Stimulated activated CD8-positive, alpha-beta memory T cell treated with anti-CD3 and anti-CD28 coated beads, Interleukin-12 subunit alpha, Interleukin-12 subunit beta, amount 100 ng/mL, for 24 hours (primary cell): ENCODE measurements around the gene C16orf89.
"Not testable (repeated sequence)": the region's sequence is repeated elsewhere in the genome, so short reads cannot be mapped to it uniquely, and the experiment has no call there.

Experiments
- DNase-seq: peaks from one replicate; pipeline ENCODE4 v3.0.0-alpha.2; 2020; ENCODE audit errors: extremely low read depth

C16orf89 gene, protein sequence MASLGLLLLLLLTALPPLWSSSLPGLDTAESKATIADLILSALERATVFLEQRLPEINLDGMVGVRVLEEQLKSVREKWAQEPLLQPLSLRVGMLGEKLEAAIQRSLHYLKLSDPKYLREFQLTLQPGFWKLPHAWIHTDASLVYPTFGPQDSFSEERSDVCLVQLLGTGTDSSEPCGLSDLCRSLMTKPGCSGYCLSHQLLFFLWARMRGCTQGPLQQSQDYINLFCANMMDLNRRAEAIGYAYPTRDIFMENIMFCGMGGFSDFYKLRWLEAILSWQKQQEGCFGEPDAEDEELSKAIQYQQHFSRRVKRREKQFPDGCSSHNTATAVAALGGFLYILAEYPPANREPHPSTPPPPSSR

DNA sequence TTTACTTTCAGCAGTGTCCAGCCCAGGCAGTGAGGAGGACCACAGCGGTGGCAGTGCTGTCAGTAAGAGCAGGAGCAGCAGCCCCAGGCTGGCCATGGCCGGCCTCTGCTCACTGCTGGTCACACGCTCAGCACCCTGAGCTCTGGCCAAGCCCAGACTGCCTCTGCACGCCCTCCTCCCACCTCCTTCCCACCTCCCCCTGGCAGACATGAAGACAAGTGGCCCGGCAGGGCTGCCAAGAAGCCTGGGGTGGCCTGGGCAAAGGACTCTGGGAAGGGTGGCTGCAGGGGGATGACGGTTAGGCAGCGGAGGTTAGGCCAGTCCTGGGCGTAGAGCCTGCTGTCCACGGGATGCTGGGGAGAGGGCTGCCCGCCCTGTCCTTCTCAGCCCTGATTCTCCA lies at the start of gene C16orf89:
Gene C16orf89, minus strand, starts transcription at position 144 of the 400 bp plus-strand sequence. Its CDS starts 48 bp downstream, at position 96.
- DNase-seq = no peak

DNA sequence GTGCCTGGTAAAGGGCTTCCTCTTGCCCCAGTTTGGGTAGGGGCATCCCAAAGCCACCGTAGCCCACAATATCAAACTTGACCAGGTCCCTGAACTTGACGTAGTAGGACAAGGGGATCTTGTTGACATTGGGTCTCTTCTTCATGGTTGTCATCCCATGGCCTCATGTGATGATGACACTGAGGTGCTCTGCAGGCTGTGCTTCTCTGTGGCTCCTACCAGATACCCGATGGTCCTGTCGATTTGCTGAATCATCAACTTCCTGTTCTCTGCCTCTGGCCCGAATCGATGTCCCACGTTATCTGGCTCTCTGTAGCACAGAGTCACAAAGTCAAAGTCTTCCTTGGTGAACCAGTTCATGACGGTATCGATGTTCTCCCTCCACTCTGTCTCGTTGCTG lies 45.2 kb upstream of the C16orf89 start:
- DNase-seq = not testable (repeated sequence)

DNA sequence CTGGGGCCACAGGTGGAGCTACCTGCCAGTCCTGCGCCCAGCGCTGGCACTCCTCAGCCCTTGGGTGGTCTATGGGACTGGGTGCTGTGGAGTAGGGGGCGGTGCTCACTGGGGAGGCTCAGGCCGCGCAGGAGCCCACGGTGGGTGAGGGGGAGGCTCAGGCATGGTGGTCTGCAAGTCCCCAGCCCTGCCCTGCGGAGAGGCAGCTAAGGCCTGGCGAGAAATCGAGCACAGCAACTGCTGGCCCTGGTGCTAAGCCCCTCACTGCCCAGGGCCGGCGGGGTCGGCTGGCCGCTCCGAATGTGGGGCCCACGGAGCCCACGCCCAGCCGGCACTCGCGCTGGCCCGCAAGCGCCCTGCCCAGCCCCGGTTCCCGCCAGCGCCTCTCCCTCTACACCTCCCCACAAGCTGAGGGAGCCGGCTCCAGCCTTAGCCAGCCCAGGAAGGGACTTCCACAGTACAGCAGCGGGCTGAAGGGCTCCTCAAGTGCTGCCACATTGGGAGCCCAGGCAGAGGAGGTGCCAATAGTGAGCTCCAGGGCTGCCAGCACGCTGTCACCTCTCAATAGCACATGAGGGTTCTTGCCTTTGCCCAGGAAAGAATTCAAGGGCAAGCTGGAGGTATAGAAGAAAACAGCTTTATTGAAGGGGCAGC lies 42.9 kb upstream of the C16orf89 start:
- DNase-seq = no peak

DNA sequence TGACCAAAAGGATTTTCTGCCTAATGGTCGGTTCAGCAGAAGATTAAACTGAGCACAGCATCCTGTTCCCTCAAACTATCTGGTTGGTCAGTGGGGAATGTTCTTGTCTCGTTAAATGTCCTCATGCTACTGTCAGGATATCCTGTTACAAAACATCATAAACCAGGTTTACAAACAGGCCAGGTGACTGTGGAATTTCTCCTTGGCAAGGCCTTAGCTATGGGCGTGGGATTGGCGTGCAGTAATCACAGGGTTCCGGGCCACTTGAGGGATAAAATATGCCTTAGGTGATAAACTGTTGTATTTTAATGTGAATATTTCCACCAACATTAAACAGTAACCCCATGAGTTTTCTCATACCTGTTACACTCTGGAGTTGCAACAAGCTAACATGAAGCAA lies 39.3 kb upstream of the C16orf89 start:
- DNase-seq = not testable (repeated sequence)

DNA sequence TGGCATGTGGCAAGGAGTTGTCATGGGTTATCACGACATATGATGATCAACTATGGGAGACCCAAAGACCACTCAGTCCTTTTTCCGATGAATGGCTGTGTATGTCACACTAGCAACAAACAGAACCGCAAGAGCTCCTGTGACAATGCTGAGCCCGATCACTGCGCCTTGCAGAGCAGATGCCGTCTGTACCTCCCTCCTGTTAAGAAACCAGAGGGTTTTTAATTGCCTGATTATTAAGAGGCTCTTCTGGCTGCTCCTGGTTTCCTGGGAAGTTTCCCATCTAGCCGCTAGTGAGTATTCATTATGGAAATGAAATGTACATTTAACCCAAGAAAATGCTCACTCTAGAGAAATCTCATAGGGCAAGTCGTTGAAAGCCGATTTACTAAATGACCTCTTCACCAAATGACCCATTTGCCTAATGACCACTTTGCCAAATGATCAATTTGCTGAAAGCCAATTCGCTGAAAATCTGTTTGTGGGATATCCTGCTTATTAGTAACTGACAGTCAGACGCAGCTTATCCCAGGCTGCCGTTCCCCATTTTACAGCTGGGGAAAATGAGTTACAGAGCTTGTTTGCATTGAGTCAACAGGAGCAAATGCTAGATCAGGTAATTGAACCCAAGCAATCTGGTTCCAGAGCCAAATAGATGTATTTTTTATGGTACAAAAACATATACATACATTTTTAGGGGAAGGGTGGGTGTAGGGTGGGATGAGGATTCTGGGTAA lies 37.7 kb upstream of the C16orf89 start:
- DNase-seq = not testable (repeated sequence)

DNA sequence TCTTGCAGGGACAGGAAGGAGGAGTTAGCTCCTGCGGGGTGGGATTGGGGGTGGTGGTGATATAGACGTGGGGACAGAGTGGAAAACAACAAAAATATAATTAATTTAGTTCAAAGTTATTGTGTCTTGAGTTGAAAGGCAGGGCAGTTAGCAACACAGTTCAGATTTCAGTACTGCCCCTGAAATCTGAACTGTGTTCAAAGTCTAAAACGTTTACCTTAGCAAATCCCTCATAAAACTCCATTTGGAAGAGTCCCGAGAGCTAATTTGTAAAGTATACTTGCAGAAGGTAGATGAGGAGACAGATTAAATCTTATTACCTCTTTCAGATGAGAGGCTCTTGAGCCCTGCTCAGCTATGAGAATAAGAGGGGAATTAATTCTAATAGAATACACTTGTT lies 33.4 kb upstream of the C16orf89 start:
- not testable (repeated sequence) for DNase-seq

DNA sequence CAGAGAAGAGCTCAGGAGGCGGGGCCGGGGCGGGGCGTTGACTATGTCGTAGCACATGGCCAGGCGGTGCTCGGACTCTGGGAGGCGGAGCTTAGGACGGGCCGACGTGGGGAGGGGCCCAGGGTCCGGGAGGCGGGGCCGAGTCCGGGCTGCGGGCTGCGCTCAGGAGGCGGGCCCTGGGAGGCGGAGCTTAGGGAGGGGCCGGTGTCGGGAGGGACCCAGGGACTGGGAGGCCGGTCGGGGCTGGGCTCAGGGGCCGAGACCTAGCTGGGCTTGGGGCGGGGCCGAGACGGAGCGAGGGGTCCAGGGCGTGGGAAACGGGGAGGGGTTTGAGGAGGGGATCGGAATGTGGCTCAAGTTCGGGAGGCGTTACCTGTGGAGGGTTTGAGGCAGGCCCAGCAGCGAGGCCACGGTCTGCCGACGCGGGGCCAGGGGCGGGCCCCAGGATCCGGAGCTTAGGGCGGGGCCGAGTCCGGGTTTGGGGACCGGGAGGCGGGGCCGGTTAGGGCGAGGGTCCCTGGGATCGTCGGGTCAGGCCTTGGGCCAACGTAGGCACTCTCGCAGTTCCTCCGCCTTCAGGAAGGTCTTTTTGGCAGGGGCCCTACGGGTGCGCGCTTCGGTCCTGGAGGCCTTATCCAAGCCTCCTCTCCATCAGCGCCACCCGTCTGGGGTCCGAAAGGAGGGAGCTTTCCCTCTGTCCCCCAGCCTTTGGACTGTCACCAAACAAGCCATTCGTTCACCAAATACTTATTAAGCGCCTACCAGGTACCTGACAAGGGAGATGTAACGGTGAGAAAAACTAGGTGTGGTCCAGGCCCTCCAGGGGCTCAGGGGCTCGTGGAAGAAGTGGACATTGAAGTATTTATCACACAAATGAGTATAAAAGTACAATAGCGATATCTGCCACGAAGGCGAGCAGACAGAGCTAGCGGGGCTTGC lies 32.7 kb upstream of the C16orf89 start:
- not testable (repeated sequence) for DNase-seq

DNA sequence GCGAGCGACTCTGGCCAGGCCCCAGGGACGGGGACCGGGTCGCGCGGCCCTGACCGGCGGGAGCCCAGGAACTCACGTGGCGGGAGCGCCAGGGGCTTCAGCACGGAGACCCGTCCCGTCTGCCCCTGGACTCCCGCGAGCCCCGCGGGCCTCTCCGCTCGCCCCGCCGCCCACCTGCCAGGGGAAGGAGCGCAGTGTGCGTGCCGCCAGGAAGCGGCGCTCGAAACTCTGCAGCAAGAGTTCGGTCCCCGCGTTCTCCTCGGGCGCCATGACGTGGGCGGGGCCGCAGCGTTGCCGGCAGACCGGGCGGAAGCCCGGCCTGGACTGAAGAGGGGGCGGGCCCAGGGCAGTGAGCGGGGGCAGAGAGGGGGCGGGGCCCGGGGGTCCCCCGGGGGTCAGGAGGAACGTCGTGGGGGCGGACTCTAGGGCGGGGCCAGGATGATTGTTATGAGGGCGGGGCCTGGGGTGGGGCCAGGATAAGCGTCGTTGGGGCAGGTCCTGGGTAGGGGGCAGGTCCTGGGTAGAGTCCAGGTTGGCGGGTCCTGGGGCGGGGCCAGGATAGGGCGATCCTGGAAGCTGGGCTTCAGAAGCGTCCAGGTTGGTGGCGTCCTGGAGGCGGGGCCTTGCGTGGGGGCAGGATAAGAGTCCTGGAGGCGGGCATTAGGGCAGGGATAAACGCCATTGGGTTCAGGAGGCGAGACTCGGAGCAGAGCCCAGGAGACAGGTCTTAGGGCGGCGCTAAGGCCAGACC lies 31.9 kb upstream of the C16orf89 start, which contains the start of gene EEF2KMT:
Gene EEF2KMT, minus strand, starts transcription at position 326 of the 751 bp plus-strand sequence. Its CDS starts 56 bp downstream, at position 270.
- DNase-seq = peak; percentile 89

DNA sequence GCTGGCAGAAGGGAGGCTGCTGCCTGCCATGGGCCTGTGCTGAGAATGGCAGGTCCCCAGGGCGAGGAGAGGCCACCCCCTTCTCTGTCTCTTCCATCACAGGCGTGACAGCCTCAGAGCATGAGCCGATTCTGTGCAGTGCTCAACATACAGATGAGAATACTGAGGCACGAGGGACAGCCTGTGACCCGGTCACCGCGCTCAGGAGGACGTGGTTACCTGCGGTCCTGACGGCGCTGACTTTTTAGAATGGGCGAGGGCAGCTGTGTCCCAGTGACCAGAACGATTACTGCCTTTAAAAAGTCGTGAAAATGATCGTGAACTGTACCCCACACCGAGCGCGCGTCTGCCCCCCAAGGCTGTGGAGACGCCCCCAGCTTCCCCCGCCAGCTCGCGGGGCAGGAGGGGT lies 31.3 kb upstream of the C16orf89 start:
- DNase-seq = not testable (repeated sequence)

DNA sequence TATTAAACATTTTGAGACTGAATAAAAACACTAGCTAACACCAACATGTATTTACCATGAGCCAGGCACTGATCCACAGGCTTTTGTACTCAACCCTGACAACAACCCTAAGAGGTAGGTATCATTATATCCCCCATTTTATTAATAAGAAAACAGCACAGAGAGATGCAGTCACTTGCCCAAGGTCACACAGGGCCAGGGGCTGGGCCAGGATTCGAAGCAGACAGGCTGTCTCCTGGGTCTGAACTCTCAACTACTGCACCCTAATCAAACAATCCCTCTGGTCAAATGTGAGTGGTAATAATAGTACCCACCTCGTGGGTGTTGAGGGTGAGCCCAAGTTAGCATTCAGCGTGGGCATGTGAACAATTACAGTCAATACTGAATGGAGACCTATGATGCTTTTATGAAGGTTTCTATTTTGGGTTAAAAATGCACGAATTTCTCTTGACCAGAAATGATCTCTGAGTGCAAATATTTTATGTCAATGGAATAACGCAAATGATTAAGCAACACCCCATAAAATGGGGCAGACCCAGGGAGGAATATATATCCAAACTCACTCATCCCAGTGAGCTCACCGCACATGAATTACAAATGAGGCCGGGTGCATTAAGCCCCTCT lies 30.8 kb upstream of the C16orf89 start:
- DNase-seq = not testable (repeated sequence)

DNA sequence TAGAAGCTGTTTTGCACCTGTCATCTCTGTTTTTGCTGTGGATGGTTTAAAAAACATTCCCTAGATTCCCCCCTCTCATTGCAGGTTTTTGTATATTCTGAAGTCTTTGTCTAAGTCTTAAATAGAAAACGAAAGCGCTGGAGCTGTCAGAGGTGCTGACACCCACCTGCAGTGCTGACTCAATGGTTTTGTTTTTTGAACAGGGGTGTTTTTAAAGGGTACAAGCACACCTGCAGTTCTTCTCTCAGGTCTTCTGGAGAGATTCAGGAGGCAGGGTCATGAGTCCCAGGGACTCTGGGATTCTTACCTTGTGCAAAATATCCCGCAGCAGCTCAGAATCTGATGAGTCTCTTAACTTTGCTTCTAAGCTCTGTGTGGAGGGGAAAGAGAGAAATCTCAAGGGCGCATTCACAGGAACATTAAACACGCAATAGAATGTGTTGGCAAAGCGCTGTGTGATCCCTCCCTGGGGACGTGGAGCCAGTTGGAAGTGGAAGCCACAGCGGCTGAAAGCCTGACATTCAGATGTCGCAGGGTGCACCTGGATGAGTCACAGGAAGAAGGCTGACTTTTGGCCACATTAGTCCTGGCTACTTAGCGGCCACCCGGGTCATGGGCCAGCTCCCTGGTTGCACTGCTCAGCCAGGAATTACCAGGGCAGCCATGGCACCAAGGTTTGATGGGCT lies 29.5 kb upstream of the C16orf89 start:
- DNase-seq = not testable (repeated sequence)

DNA sequence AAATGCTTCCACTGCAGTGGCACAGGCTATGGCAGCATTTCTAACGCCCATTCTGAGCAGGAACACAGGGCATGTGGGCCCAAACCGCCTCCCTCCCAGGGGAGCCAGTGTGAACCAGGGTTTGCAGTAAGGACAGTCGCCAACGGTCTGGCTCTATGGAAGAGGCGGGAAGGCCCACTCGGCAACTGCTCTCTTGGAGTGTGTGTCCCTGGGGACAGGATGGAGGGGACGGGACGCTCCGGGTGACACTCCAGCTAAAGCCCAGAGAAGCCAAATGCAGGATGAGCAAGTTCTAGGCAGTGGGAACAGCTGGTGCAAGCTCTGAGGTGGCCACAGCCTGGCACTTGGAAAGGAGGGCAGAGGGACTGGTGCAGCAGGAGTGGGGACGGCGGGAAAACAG lies 28.0 kb upstream of the C16orf89 start:
- not testable (repeated sequence) for DNase-seq

DNA sequence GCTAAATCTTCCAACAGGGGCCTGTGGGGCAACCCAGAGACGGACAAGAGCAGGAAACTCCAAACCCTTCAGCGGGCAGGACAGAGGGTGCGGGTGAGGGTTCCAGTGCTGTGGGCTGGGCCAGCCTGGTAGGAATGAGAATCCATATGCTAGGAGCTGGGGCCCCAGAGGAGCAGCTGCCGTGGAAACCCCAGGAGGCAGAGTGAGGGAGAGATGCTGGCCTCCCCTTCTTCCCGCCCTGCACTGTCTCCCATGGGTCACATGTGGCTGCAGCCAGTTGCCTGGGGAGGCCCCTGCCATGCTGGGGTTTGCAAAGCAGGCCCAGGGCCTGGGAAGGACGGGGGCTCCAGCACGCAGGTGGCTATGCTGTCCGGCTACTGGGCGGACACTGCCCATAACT lies 27.3 kb upstream of the C16orf89 start:
- not testable (repeated sequence) for DNase-seq

DNA sequence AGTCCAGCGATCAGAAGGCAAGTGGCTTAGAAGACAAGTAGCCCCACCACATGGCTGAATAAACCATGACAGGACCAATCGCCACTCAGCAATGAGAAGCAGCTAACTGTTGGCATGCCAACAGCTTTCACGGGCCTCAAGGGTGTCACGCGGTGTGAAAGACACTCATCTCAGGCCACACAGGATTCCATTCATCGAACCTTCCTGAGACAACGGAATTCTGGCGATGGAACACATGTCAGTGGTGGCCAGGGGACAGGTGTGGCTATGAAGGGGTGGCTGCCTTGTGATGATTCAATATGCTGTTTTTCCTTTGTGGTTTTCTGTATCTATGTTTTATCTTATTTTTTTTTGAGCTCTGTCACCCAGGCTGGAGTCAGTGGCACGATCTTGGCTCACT lies 24.8 kb upstream of the C16orf89 start:
- DNase-seq = not testable (repeated sequence)

DNA sequence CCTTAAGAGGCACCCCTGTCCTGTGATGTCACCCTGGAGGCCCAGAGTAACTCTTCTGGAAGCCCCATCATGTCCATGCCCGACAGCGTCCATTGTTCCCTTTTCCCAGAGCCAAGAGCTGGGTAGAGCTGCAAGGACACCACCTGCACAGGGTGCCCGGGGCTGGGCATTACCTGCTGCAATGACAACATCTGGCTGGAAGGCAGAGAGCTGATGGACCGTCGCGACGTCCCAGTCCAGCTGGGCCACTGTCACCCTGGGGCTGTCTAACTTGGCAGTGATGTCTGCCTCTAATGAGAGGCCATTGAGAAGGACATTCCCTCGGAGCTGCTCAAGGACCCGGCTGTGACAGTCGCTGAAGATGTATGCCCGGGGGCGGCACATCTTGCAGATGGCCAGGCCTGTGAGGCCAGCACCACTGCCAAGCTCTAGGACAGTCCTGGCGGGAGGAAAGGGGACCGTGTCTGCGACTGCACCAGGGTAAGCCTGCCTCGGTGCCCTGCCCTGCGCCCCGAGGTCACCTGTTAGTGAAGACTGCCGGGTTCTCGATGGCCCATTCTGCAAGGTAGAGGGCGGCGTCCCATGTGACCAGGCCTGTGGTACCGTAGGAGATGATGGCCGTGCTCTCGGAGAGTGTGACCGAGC lies 24.3 kb upstream of the C16orf89 start:
- not testable (repeated sequence) for DNase-seq

DNA sequence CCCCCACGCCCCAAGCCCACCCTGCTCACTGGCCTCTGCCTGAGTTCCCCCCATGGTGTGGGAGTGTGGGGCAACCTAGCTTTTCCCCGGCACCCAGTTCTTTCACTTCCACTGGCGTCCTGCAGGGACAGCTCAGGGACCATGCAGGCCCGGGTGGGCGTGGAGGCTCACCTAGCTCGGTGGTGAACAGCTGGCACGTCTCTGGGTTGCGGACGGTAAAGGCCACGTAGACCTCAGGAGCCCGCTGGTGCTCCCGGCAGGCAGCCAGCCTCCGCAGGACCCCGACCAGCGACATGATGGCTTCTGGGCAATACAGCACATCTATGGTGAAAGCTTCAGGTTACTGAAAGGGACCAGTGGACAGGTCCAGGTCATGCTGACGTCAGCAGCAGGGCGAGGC lies 23.2 kb upstream of the C16orf89 start:
- not testable (repeated sequence) for DNase-seq

DNA sequence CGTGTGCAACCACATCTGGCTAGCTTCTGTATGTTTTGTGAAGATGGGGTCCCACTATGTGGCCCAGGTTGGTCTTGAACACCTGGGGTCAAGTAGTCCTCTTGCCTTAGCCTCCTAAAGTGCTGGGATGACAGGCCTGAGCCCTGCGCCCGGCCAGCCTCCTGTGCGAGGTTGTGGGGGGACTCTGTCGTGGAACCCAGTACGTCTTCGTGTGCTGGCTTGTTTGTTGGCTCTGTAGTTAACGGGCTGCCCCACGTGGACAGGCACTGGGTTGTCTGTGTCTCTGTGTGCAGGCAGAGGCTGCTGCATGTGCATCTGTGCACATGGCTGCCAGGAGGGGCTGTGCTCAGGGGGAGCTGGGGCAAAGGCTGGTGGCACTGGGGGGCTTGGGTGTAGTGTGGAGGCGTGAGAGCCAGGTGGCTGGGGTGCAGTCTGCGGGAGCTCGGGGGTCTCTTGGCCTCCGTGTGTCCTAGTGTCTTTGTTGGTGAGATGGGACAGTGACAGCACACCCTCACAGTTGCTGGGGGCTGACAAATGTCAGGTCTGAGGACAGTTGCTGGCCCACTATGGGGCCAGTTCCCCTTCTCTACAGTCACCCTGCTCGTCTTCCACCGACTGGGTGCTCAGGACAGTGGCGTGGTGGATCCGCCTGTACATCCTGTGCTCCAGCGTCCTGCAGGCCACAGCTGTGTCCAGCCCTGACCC lies 22.5 kb upstream of the C16orf89 start:
- not testable (repeated sequence) for DNase-seq

DNA sequence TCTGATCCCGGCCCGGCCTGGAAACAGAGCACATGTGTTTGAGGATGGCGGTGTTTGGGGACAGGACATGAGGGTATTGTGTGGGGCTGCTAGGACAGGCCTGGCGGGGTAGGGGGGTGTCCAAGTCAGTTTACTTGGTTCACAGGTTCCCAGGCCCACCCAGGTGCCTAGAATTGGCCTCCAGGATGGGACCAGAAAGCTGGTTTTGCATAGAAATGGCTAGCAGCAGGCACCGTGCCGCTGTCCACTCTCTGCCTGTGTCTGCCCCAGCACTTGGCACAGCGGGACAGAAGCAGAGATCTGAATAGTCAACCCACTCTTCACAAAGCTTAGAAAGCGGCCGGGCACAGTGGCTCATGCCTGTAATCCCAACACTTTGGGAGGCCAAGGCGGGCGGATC lies 20.0 kb upstream of the C16orf89 start:
- not testable (repeated sequence) for DNase-seq
